Stimulated activated CD4-positive, alpha-beta T cell treated with anti-CD3 and anti-CD28 coated beads, Interleukin-1b, Interleukin-23, amount 100 ng/mL, for 1 hour (primary cell): Measurements from ENCODE around the gene GSK3A.

ENCODE experiments used
- DNase-seq, 2 donors: peaks; one replicate each; pipeline ENCODE4 v3.0.0-alpha.2; 2020; ENCODE audit warnings: low read depth in 2 of 2

GSK3A gene

GRCh38 chr19:42281146-42281826, 38.9 kb upstream of the GSK3A start:
- DNase-seq = no peak

- DNase-seq = no peak
Observed at GRCh38 chr19:42280815-42281145, 38.4 kb upstream of the GSK3A start.

- DNase-seq = peak; percentile 63 to 65
Observed at GRCh38 chr19:42279902-42280814, 37.8 kb upstream of the GSK3A start.

- DNase-seq = no peak
Observed at GRCh38 chr19:42279155-42279901, 36.9 kb upstream of the GSK3A start.

GRCh38 chr19:42278452-42279154, 36.2 kb upstream of the GSK3A start:
- DNase-seq = no peak

- DNase-seq = no peak
Observed at GRCh38 chr19:42277821-42278451, 35.5 kb upstream of the GSK3A start.

- no peak for DNase-seq
Observed at GRCh38 chr19:42276821-42277220, 34.4 kb upstream of the GSK3A start.

GRCh38 chr19:42276284-42276683, 33.9 kb upstream of the GSK3A start:
- DNase-seq = no peak

GRCh38 chr19:42275517-42275916, 33.1 kb upstream of the GSK3A start:
- no peak for DNase-seq

- no peak for DNase-seq
Observed at GRCh38 chr19:42275103-42275502, 32.7 kb upstream of the GSK3A start.

GRCh38 chr19:42274065-42274682, 31.8 kb upstream of the GSK3A start:
- DNase-seq = no peak

GRCh38 chr19:42273407-42274064, 31.1 kb upstream of the GSK3A start:
- no peak for DNase-seq

- no peak for DNase-seq
Observed at GRCh38 chr19:42272989-42273406, 30.6 kb upstream of the GSK3A start.

GRCh38 chr19:42272535-42272897, 30.1 kb upstream of the GSK3A start:
- DNase-seq = no peak

- DNase-seq = no peak
Observed at GRCh38 chr19:42271861-42272534, 29.6 kb upstream of the GSK3A start.

GRCh38 chr19:42271045-42271419, 28.6 kb upstream of the GSK3A start:
- no peak for DNase-seq

GRCh38 chr19:42270346-42271044, 28.1 kb upstream of the GSK3A start:
- DNase-seq = no peak

GRCh38 chr19:42269478-42270345, 27.3 kb upstream of the GSK3A start:
- DNase-seq = no peak
